ENCODE measurements around the gene TSC22D2.

- peak; percentile 13; the same call in 1 of the 2 replicates for TF ChIP-seq CTCF (IDR thresholded peaks at IDR 0.05; ENCODE audit: low read depth, low read length)
- TF ChIP-seq EZH2phosphoT487 (IDR thresholded peaks at IDR 0.05; ENCODE audit: low read depth), result no peak
These were observed 37.9 kb upstream of the TSC22D2 start for GRCh38 chr3:150370122-150370602.

All from OCI-LY3 (cell line).